ENCODE results near the gene CA4. TPM values are rescaled to one million over a fixed set of nuclear protein-coding genes. Genes with fewer than 3 reads are reported as not detected.
"Not testable (repeated sequence)": the region's sequence is repeated elsewhere in the genome, so short reads cannot be mapped to it uniquely, and the experiment has no call there.

CA4 gene
- total RNA-seq, 2 donors from 2014 or later: not detected

DNA sequence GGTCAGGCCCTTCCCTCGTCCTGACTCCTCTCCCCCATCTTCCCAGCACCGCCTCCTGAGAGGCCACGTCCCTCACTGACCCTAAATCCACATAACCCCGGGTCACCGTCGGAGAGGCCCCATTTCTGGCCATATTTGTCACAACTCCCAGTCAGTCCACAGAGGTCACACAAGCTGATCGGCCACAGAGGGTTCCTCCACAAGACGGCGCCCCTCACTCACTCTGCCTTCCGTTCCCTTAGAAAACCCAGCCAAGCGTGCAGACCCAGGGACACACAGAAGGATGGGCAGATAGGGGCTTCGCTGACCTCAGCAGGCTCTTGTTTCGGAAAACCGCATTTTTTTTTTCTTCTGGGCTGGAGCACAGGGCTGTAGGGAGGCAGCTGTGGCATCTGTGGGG is 33.6 kb upstream of the CA4 start:
- H3K4me3 Mint-ChIP-seq; H3K36me3 Mint-ChIP-seq; ATAC-seq; DNase-seq (ENCODE audit: low spot score); H3K9me3 Mint-ChIP-seq; H3K27me3 Mint-ChIP-seq; H3K4me1 Mint-ChIP-seq (ENCODE audit: low read depth in 2 of 2); H3K27ac Mint-ChIP-seq: not testable (repeated sequence)

DNA sequence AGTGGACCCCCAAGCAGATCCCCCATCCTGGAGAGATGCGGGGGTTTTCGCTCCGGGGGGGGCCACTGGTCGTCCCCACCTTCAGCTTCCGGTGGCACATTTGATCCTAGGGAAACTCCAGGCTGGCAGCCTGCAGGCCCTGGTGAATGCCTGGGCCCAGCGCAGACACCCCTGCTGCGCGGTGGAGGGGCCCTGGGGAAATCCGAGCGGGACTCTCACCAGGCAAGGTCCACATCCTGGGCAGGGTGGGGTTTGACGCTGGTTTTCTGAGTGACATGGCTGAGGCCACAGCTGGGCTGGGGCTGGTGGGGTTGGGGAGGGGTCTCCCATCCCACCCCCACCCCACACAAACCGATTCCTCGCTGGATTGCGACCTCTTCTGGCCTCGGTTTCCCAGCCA is 30.6 kb upstream of the CA4 start:
- H3K27ac Mint-ChIP-seq; H3K4me1 Mint-ChIP-seq (ENCODE audit: low read depth in 2 of 2); H3K27me3 Mint-ChIP-seq; H3K36me3 Mint-ChIP-seq; H3K4me3 Mint-ChIP-seq; DNase-seq (ENCODE audit: low spot score); H3K9me3 Mint-ChIP-seq: not testable (repeated sequence)
- ATAC-seq: peak; percentile 48 to 71

DNA sequence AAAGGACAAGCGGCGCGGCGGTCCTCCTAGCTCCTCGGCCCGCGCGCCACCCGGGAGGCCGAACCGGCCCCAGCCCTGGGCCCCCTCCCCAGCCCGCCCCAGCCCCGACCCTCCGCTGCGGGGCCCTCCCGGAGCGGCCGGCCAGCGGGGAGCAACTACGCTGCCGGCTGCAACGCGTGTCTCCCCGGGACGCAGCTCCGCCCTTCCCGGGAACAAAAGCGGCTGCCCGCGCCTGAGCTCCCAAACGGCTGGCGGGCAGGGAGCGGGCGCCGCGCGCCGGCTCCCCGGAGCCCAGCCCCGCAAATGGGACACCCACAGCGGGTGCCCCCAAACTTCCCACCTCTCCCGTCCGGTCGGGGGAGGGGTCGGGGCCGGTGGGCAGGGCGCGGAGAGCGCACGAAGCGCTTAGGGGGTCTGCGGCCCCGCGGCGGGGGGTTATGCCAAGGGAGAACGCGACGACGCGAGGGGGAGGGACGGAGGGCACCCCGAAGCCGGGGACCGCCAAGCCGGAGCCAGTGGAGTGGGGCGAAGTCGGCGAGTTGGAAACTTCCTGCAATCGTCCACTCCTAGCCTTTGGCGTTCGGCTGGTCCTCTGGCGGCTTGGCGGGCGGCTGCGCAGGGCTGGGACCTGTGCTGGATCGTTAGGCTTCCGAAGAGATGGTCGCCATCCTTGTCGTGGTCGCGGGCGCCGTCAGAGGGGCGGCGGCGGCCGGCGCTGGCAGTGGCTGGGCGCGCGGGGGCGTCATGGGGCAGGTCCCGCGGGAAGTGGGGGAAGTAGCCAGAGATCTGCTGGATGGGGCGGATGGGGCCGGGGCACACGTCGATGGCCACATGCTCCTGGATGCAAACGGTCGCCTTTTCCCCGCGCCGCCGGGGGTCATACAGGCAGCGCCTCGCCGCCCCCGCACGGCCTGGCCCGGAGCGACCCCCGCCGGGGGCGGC is 29.7 kb upstream of the CA4 start:
- H3K36me3 Mint-ChIP-seq; DNase-seq (ENCODE audit: low spot score); H3K4me3 Mint-ChIP-seq; H3K27me3 Mint-ChIP-seq; H3K27ac Mint-ChIP-seq; H3K4me1 Mint-ChIP-seq (ENCODE audit: low read depth in 2 of 2); H3K9me3 Mint-ChIP-seq: not testable (repeated sequence)
- ATAC-seq: peak; percentile 32 to 53

GRCh38 chr17:60127068-60128064 is 22.4 kb upstream of the CA4 start:
- Mint-ChIP-seq H3K4me3 (no peak overlapping the region), H3K9me3 (no peaks in the 10 kb centered on the region), H3K27me3 (peaks cover 14 to 24% of the 10 kb centered on the region in 2 donors), H3K4me1 (ENCODE audit: low read depth in 2 of 2) (no peaks in the 10 kb centered on the region), H3K36me3 (no peaks in the 10 kb centered on the region), H3K27ac (no peak overlapping the region)
- ATAC-seq (no peak), DNase-seq (ENCODE audit: low spot score) (no peak)

GRCh38 chr17:60128171-60128859 is 21.5 kb upstream of the CA4 start:
- Mint-ChIP-seq H3K27ac (no peak overlapping the region), H3K9me3 (no peaks in the 10 kb centered on the region), H3K36me3 (no peaks in the 10 kb centered on the region), H3K27me3 (peaks cover 14 to 29% of the 10 kb centered on the region in 2 donors), H3K4me3 (no peak overlapping the region), H3K4me1 (ENCODE audit: low read depth in 2 of 2) (peaks cover 0 to 3% of the 10 kb centered on the region in 2 donors)
- ATAC-seq (no peak), DNase-seq (ENCODE audit: low spot score) (no peak)

- Mint-ChIP-seq H3K36me3 (no peaks in the 10 kb centered on the region), H3K9me3 (no peaks in the 10 kb centered on the region), H3K27ac (no peak overlapping the region), H3K4me1 (ENCODE audit: low read depth in 2 of 2) (peaks cover 3 to 8% of the 10 kb centered on the region in 2 donors), H3K27me3 (peaks cover 14 to 35% of the 10 kb centered on the region in 2 donors), H3K4me3 (no peak overlapping the region)
- no peak for DNase-seq (ENCODE audit: low spot score)
- no peak for ATAC-seq
Observed at GRCh38 chr17:60129164-60129563, 20.6 kb upstream of the CA4 start.

GRCh38 chr17:60130466-60130865 is 19.3 kb upstream of the CA4 start:
- Mint-ChIP-seq H3K9me3 (no peaks in the 10 kb centered on the region), H3K27ac (no peak overlapping the region), H3K4me3 (no peak overlapping the region), H3K36me3 (no peaks in the 10 kb centered on the region), H3K4me1 (ENCODE audit: low read depth in 2 of 2) (peaks cover 16 to 21% of the 10 kb centered on the region in 2 donors), H3K27me3 (peaks cover 15 to 45% of the 10 kb centered on the region in 2 donors)
- no peak for ATAC-seq
- no peak for DNase-seq (ENCODE audit: low spot score)

DNA sequence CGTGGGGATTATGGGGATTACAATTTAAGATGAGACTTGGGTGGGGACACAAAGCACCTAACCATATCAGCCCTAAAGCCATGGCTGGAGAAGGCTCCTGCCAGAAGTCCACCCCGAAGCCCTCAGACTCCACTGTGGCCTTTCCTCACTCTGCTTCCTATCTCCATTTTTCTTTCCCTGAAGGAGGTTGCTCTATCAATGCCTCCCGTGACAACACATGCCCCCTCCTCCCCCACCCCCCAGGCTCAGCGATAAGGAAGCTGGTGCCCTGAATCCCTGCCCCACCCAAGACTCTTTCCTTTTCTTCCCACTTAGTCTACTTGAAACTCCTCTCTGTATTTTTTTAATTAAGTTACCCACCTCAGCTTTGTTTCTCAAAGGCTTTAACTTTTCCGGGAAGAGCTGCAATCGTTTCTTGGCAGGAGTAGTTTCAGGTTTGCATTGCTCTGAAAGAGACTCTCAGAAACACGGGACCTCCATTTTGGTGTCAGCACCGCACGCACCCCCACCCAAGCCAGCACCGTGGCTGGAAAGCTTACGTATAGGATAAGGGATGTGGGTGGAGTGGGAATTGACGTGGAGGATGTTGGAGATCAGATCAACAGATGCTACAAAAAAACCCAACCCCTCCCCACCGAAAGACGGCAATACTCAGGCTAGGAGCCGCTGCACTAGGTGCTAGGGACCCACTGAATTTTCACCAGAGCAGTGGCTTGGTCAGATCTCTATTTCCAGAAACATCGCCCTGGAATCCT is 15.2 kb upstream of the CA4 start:
- Mint-ChIP-seq H3K4me1 (ENCODE audit: low read depth in 2 of 2) (peaks cover 20 to 26% of the 10 kb centered on the region in 2 donors), H3K36me3 (no peaks in the 10 kb centered on the region), H3K9me3 (no peaks in the 10 kb centered on the region), H3K4me3 (peak overlapping the region; percentile 96), H3K27ac (peak overlapping the region; percentile 56 to 79), H3K27me3 (peaks cover 15 to 46% of the 10 kb centered on the region in 2 donors)
- ATAC-seq (peak in 1 of 2 donors; percentile 25), DNase-seq (ENCODE audit: low spot score) (no peak)

DNA sequence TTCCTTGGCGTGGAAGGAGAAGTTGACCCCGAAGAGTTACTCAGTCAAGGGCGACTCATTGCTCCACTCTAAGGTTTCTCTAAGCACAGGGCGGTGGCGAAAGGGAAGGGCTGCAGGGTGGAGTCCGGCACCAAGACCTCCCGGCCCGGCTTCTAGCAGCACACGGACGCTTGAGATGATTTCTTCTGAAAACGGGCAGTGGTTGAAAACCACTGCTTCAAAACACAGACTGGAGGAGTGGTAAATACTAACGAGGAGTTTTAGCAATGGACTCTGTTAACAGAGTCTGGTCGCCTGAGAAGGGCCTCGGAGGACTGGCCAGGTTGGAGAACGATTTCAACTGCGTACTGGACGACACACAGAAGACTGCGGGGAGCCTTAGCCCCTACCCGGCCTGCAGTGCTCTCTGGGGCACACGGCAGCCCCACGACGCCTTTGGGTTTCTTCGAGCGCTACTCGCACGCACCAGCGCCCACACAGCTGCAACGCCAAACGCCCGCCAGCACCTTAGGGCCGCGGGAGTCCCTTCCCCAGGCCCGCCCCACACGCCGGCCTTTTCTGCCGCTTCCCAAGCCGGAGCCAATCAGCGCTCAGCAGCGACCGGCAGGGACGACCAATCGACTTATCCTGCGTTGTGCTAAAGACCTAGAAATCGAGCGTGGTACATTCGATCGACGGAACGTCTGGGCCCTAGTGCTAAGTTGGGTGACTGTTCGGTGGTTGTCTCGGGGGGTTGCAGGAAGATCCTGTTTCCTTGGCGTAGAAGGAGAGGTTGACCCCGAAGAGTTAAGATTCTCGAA is 14.4 kb upstream of the CA4 start:
- Mint-ChIP-seq H3K27me3 (peaks cover 21 to 50% of the 10 kb centered on the region in 2 donors), H3K4me3 (peak overlapping the region; percentile 96), H3K9me3 (no peaks in the 10 kb centered on the region), H3K27ac (peak overlapping the region; percentile 56 to 79), H3K36me3 (no peaks in the 10 kb centered on the region), H3K4me1 (ENCODE audit: low read depth in 2 of 2) (peaks cover 20 to 26% of the 10 kb centered on the region in 2 donors)
- ATAC-seq (peak; percentile 92 to 96), DNase-seq (ENCODE audit: low spot score) (peak; percentile 83)

GRCh38 chr17:60135951-60136666 is 13.7 kb upstream of the CA4 start:
- Mint-ChIP-seq H3K36me3 (no peaks in the 10 kb centered on the region), H3K4me3 (peak overlapping the region; percentile 96), H3K4me1 (ENCODE audit: low read depth in 2 of 2) (peaks cover 20 to 26% of the 10 kb centered on the region in 2 donors), H3K27ac (no peak overlapping the region), H3K9me3 (no peaks in the 10 kb centered on the region), H3K27me3 (peaks cover 29 to 52% of the 10 kb centered on the region in 2 donors)
- DNase-seq (ENCODE audit: low spot score) (peak; percentile 38), ATAC-seq (no peak)

DNA sequence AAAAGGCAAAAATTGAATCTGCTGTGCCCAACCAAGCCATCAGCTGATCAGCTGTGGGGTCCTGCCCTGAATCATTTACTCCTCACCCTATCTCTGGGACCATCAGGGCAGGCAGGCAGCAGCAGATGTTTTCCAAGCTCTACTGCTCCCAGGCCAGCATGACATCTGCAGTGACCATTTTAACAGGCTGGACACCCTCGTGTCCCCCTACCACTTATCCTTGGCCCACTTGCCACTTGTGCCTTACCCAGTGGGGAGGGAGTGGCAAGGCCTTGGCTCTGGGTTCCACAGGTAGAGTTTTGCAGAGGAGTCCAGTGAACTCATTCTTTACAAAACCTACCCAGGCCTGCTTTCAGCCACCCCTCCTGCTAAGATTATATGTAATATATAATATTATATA is 12.0 kb upstream of the CA4 start:
- Mint-ChIP-seq H3K36me3 (no peaks in the 10 kb centered on the region), H3K27ac (no peak overlapping the region), H3K27me3 (peaks cover 36 to 54% of the 10 kb centered on the region in 2 donors), H3K9me3 (no peaks in the 10 kb centered on the region), H3K4me1 (ENCODE audit: low read depth in 2 of 2) (peaks cover 26% of the 10 kb centered on the region in 2 donors), H3K4me3 (no peak overlapping the region)
- DNase-seq (ENCODE audit: low spot score) (peak; percentile 31), ATAC-seq (no peak)

Data from natural killer cell treated with Interleukin-12 subunit alpha and Interleukin-12 subunit beta and Interleukin-15 and Interleukin-18, amount 100 ng/mL, for 72 hours (primary cell).